HepG2 (cell line): ENCODE results near the gene KIF17. TPM values are rescaled to one million over a fixed set of nuclear protein-coding genes. Genes with fewer than 3 reads are reported as not detected.
A peak's percentile ranks its signal among the peaks of the same experiment; 100 is the strongest.

Experiments used
- ARNTL ChIP-seq: sonication (generic); formaldehyde crosslinking; IDR thresholded peaks from 2 replicates; pipeline ENCODE4 v1.4.0; 2020; ENCODE audit warnings: mild to moderate bottlenecking, missing genetic modification reagents
- CHD2 ChIP-seq: IDR thresholded peaks from 2 replicates; pipeline ENCODE4 v1.6.1; 2011; ENCODE audit warnings: low read depth, low read length, improper control_type of control experiment
- FIP1L1 ChIP-seq: fragments of 200-400 bp; formaldehyde crosslinking; IDR thresholded peaks from 2 replicates; pipeline ENCODE4 v1.6.1; 2018; ENCODE audit warnings: low read depth, mild to moderate bottlenecking, low read length, moderate library complexity, borderline replicate concordance; ENCODE audit not compliant: insufficient read depth
- HNRNPK ChIP-seq: fragments of 200-400 bp; formaldehyde crosslinking; IDR thresholded peaks from 2 replicates; pipeline ENCODE4 v1.6.1; 2018; ENCODE audit warnings: low read length, low read depth, moderate library complexity, mild to moderate bottlenecking; ENCODE audit not compliant: poor library complexity, severe bottlenecking
- KLF6 ChIP-seq: IDR thresholded peaks from 2 replicates; pipeline ENCODE4 v1.8.0; 2016; ENCODE audit warnings: missing biosample characterization, missing genetic modification reagents
- MAFF ChIP-seq: IDR thresholded peaks from 2 replicates; pipeline ENCODE4 v1.6.1; 2011; ENCODE audit warnings: low read depth, low read length, improper control_type of control experiment
- MNT ChIP-seq: fragments of 450-650 bp; IDR thresholded peaks from 2 replicates; pipeline ENCODE4 v1.6.1; 2016
- NBN ChIP-seq: fragments of 450-650 bp; conservative IDR thresholded peaks from 2 replicates; pipeline ENCODE4 v1.6.1; 2017
- ZBTB34 ChIP-seq: sonication (generic); formaldehyde crosslinking; IDR thresholded peaks from 2 replicates; pipeline ENCODE4 v1.8.0; 2022; ENCODE audit warnings: mild to moderate bottlenecking, missing genetic modification reagents
- ZNF691 ChIP-seq: sonication (generic); formaldehyde crosslinking; IDR thresholded peaks from 2 replicates; pipeline ENCODE4 v1.4.0; 2020; ENCODE audit warnings: missing genetic modification reagents, low read depth, mild to moderate bottlenecking, borderline replicate concordance
- ZNF776 ChIP-seq: sonication (generic); formaldehyde crosslinking; IDR thresholded peaks from 2 replicates; pipeline ENCODE4 v1.4.0; 2020; ENCODE audit warnings: mild to moderate bottlenecking, missing genetic modification reagents
- ZSCAN9 ChIP-seq: IDR thresholded peaks from 2 replicates; pipeline ENCODE4 v1.6.1; 2016; ENCODE audit warnings: borderline replicate concordance
- polyA plus RNA-seq, 8 experiments: library from polyadenylated mRNA; depleted of rRNA in 3 of 8; stranded (reverse) in 7 of 8; unstranded in 1 of 8; fragments of >200 nt; fragmentation: Illumina TruSeq in 4 of 8; extraction: Trizol in 4 of 8; gene quantifications; 2 replicates each; pipeline versions ENCODE4 v1.2.1 to v1.2.3, GENCODE V29; 2011 to 2016; ENCODE audit warnings: low read depth in 4 of 8, missing spikeins in 1 of 8, mixed read lengths in 1 of 8; ENCODE audit not compliant: insufficient read depth in 1 of 8
- total RNA-seq, 5 experiments: library from RNA; depleted of rRNA; stranded (reverse); fragments of >200 nt; fragmentation: Illumina TruSeq; extraction: Trizol; gene quantifications; 2 replicates each; pipeline ENCODE4 v1.2.3, GENCODE V29; 2016; ENCODE audit warnings: low read depth in 1 of 5
- TF ChIP-seq, protein P1 (sequence below): IDR thresholded peaks from 2 replicates; pipeline ENCODE4 v1.6.1; 2016; ENCODE audit warnings: low read depth
- TF ChIP-seq, protein P2 (sequence below): sonication (generic); formaldehyde crosslinking; IDR thresholded peaks from 2 replicates; pipeline ENCODE4 v1.4.0; 2020; ENCODE audit warnings: missing genetic modification reagents
- TF ChIP-seq, protein P3 (sequence below): IDR thresholded peaks from 2 replicates; pipeline ENCODE4 v1.6.1; 2012; ENCODE audit warnings: inconsistent platforms
- TF ChIP-seq, protein P4 (sequence below): sonication (generic); formaldehyde crosslinking; IDR thresholded peaks from 2 replicates; pipeline ENCODE4 v1.5.0; 2020; ENCODE audit warnings: missing genetic modification reagents
- TF ChIP-seq, protein P5 (sequence below): sonication (generic); formaldehyde crosslinking; IDR thresholded peaks from 2 replicates; pipeline ENCODE4 v1.4.0; 2020; ENCODE audit warnings: missing genetic modification reagents

The KIF17 gene
- total and polyA plus RNA-seq, 2 of the 13 experiments (the other 11 are each of a cell fraction or from before 2014, with no cell fraction given): 0.24 to 0.44 TPM

DNA sequence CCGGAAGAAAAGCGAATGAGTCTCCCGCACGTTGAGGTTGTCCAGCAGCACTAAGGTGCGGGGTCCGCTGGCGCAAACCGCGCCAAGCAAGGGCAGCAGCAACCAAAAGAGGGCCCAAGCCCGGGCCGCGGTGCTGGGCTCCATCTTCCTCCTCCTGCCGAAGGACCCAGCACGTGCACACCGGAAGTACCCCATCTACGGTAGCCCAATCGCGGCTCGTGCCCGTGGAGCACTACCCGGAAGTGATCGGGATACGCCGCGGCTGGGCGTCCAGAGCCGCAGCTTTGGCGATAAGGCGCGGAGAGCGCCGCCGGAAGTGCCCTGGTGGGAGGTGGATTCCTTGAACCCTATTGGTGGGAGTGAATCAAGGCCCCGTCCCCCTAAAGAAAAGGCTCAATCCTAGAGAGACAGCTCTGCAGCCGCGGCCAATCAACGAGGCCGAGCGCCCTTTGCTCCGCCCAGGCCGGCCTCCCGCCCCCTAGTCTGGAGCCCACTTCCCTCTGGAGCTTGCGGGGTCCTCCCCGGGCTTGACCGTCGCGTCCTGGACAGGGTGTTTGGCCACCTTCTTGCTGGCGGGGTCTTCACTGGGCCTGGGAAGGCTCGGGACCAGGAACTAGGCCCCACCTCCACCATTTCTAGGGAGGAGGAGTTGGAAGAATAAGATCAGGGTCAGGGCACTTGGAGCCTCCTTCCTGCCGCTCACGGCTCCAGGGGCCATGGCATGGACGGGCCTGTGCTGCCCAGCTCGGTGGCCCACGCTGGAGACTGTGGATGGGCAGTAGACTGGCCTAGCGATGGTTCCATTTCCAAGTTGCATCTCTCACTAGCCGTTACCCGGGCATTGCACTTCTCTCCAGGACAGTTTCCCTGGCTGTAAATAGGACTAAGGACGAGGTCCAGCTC is 56.3 kb downstream of the KIF17 start, which contains the start of gene DDOST (continued):
- TF ChIP-seq ZNF691 (CRISPR knock-in tag): 0 out of 2 replicates have a peak, but pooled peaks have one; percentile 18
- TF ChIP-seq, protein P1, sequence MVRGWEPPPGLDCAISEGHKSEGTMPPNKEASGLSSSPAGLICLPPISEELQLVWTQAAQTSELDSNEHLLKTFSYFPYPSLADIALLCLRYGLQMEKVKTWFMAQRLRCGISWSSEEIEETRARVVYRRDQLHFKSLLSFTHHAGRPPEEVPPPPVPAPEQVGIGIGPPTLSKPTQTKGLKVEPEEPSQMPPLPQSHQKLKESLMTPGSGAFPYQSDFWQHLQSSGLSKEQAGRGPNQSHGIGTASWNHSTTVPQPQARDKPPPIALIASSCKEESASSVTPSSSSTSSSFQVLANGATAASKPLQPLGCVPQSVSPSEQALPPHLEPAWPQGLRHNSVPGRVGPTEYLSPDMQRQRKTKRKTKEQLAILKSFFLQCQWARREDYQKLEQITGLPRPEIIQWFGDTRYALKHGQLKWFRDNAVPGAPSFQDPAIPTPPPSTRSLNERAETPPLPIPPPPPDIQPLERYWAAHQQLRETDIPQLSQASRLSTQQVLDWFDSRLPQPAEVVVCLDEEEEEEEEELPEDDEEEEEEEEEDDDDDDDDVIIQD (CRISPR knock-in tag): peak; percentile 41; the same call in 1 of the 2 replicates
- TF ChIP-seq KLF6: 0 out of 2 replicates have a peak, but pooled peaks have one; percentile 14
- peak; percentile 41; the same call in 1 of the 2 replicates for TF ChIP-seq ARNTL
- peak; percentile 53 for TF ChIP-seq MNT
- TF ChIP-seq, protein P2, sequence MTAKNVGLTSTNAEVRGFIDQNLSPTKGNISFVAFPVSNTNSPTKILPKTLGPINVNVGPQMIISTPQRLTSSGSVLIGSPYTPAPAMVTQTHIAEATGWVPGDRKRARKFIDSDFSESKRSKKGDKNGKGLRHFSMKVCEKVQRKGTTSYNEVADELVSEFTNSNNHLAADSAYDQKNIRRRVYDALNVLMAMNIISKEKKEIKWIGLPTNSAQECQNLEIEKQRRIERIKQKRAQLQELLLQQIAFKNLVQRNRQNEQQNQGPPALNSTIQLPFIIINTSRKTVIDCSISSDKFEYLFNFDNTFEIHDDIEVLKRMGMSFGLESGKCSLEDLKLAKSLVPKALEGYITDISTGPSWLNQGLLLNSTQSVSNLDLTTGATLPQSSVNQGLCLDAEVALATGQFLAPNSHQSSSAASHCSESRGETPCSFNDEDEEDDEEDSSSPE: peak; percentile 89
- no peak for TF ChIP-seq FIP1L1
- no peak for TF ChIP-seq HNRNPK
- peak; percentile 68; the same call in 1 of the 2 replicates for TF ChIP-seq ZBTB34 (CRISPR knock-in tag)
- TF ChIP-seq, protein P3, sequence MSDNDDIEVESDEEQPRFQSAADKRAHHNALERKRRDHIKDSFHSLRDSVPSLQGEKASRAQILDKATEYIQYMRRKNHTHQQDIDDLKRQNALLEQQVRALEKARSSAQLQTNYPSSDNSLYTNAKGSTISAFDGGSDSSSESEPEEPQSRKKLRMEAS: peak; percentile 79
- peak; percentile 43; the same call in 1 of the 2 replicates for TF ChIP-seq CHD2
- TF ChIP-seq, protein P4, sequence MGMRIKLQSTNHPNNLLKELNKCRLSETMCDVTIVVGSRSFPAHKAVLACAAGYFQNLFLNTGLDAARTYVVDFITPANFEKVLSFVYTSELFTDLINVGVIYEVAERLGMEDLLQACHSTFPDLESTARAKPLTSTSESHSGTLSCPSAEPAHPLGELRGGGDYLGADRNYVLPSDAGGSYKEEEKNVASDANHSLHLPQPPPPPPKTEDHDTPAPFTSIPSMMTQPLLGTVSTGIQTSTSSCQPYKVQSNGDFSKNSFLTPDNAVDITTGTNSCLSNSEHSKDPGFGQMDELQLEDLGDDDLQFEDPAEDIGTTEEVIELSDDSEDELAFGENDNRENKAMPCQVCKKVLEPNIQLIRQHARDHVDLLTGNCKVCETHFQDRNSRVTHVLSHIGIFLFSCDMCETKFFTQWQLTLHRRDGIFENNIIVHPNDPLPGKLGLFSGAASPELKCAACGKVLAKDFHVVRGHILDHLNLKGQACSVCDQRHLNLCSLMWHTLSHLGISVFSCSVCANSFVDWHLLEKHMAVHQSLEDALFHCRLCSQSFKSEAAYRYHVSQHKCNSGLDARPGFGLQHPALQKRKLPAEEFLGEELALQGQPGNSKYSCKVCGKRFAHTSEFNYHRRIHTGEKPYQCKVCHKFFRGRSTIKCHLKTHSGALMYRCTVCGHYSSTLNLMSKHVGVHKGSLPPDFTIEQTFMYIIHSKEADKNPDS (CRISPR knock-in tag): no peak
- TF ChIP-seq ZNF776 (CRISPR knock-in tag): no peak
- TF ChIP-seq ZSCAN9 (CRISPR knock-in tag): peak; percentile 62; the same call in 1 of the 2 replicates
- TF ChIP-seq MAFF: no peak
- TF ChIP-seq, protein P5, sequence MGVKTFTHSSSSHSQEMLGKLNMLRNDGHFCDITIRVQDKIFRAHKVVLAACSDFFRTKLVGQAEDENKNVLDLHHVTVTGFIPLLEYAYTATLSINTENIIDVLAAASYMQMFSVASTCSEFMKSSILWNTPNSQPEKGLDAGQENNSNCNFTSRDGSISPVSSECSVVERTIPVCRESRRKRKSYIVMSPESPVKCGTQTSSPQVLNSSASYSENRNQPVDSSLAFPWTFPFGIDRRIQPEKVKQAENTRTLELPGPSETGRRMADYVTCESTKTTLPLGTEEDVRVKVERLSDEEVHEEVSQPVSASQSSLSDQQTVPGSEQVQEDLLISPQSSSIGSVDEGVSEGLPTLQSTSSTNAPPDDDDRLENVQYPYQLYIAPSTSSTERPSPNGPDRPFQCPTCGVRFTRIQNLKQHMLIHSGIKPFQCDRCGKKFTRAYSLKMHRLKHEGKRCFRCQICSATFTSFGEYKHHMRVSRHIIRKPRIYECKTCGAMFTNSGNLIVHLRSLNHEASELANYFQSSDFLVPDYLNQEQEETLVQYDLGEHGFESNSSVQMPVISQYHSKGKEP (CRISPR knock-in tag): no peak; the same call in 1 of the 2 replicates
- no peak for TF ChIP-seq NBN
